Endothelial cell of umbilical vein (primary cell): ENCODE data around the gene GALNT2.

Source experiments
- FOS ChIP-seq: IDR thresholded peaks from 2 replicates; pipeline ENCODE4 v1.6.1; 2011; ENCODE audit warnings: mild to moderate bottlenecking, low read length, moderate library complexity, borderline replicate concordance; ENCODE audit not compliant: insufficient read depth
- POLR2A ChIP-seq: IDR thresholded peaks from 2 replicates; pipeline ENCODE4 v1.6.1; 2012; ENCODE audit warnings: low read depth, mild to moderate bottlenecking, control low read depth, low read length
- POLR2AphosphoS5 ChIP-seq: IDR thresholded peaks from 2 replicates; pipeline ENCODE4 v1.6.1; 2012; ENCODE audit warnings: low read depth, mild to moderate bottlenecking, control low read depth, low read length, moderate library complexity; ENCODE audit not compliant: insufficient read depth
- TF ChIP-seq, protein P1 (sequence below), 2 donors: IDR thresholded peaks; 1 replicate in 1 of 2; 2 replicates in 1 of 2; pipeline ENCODE4 v1.5.1; 2011; ENCODE audit warnings: low read length in 2 of 2, mild to moderate bottlenecking in 2 of 2, moderate library complexity in 2 of 2, control low read depth in 1 of 2, inconsistent platforms in 1 of 2, low read depth in 1 of 2; ENCODE audit not compliant: insufficient read depth in 1 of 2; ENCODE audit errors: extremely low read depth in 1 of 2

DNA sequence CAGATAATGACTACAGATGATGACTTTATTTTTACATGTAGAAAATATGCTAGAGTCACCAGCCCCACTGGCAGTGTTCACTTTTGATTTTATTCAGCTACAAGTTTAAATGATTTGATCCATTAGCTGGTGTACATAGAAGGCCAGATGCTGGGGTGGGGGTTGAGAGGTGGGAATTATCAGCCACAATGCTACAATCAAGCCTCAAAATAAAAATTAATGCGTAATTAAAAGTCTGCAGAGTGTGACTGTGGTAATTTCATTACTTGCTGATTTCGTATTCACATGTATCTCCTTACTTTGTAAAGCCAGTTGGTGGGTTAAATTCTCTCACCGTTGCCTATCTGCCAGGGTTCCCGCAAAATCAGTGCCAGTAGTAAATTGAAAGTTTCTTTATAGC is 109.3 kb downstream of the GALNT2 start:
- TF ChIP-seq POLR2AphosphoS5 (no peak), FOS (no peak), POLR2A (no peak)
- TF ChIP-seq, protein P1, sequence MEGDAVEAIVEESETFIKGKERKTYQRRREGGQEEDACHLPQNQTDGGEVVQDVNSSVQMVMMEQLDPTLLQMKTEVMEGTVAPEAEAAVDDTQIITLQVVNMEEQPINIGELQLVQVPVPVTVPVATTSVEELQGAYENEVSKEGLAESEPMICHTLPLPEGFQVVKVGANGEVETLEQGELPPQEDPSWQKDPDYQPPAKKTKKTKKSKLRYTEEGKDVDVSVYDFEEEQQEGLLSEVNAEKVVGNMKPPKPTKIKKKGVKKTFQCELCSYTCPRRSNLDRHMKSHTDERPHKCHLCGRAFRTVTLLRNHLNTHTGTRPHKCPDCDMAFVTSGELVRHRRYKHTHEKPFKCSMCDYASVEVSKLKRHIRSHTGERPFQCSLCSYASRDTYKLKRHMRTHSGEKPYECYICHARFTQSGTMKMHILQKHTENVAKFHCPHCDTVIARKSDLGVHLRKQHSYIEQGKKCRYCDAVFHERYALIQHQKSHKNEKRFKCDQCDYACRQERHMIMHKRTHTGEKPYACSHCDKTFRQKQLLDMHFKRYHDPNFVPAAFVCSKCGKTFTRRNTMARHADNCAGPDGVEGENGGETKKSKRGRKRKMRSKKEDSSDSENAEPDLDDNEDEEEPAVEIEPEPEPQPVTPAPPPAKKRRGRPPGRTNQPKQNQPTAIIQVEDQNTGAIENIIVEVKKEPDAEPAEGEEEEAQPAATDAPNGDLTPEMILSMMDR (IDR thresholded peaks at IDR 0.05; ENCODE audit: extremely low read depth in 1 of 2, insufficient read depth in 1 of 2, low read depth in 1 of 2, low read length in 2 of 2), result no peak
